Ovary (tissue), 3 donors: ENCODE results near the gene TTC23.

Experiments used
- POLR2A ChIP-seq: fragments of 450-650 bp; IDR thresholded peaks from one replicate; pipeline ENCODE4 v1.6.1; 2017; ENCODE audit warnings: antibody characterized with exemption, mild to moderate bottlenecking, moderate library complexity
- TF ChIP-seq, protein P1 (sequence below), 3 donors: fragments of 450-650 bp in 2 of 3; fragments of 200-600 bp in 1 of 3; IDR thresholded peaks; one replicate each; pipeline versions ENCODE4 v1.5.1 to v1.8.0; 2016 to 2022; ENCODE audit warnings: antibody characterized with exemption in 3 of 3, mild to moderate bottlenecking in 1 of 3
- donor health status: DM: no; HTN: no; CAD: no.

DNA sequence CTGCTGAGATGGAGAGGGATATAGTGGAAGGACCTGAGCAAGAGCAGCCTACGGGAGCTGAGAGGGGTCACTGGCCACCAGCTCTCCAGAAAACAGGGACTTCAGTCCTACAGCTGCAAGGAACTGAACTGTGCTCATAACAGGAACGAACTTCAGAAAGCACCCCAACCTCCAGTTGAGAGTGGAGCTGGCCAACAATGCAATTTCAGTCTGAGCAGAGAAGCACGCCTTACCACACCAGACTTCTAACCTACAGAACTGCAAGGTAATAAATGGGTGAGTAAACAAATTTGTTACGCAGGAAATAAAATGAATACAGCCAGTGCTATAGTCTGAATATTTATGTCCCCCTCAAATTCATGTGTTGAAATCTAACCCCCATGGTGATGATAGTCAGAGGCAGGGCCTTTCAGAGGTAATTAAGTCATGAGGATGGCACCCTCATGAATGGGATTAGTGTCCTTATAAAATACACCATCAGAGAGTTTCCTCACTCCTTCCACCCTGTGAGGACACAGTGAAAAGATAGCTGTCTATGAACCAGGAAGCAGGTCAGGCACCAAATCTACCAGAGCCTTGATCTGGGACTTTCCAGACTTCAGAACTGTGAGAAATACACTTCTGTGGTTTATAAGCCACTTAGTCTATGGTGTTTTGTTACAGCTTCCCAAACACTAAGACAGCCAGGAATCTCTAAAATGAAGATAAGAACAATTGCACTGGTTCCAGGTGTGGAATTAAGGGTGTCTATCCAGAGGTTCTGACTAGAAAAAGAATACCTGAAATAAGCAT is 85.9 kb downstream of the TTC23 start:
- TF ChIP-seq POLR2A: no peak
- TF ChIP-seq, protein P1, sequence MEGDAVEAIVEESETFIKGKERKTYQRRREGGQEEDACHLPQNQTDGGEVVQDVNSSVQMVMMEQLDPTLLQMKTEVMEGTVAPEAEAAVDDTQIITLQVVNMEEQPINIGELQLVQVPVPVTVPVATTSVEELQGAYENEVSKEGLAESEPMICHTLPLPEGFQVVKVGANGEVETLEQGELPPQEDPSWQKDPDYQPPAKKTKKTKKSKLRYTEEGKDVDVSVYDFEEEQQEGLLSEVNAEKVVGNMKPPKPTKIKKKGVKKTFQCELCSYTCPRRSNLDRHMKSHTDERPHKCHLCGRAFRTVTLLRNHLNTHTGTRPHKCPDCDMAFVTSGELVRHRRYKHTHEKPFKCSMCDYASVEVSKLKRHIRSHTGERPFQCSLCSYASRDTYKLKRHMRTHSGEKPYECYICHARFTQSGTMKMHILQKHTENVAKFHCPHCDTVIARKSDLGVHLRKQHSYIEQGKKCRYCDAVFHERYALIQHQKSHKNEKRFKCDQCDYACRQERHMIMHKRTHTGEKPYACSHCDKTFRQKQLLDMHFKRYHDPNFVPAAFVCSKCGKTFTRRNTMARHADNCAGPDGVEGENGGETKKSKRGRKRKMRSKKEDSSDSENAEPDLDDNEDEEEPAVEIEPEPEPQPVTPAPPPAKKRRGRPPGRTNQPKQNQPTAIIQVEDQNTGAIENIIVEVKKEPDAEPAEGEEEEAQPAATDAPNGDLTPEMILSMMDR (IDR thresholded peaks at IDR 0.05): no peak
